SK-N-SH treated with all-trans-retinoic acid at 6 μM for 48 hours (cell line): Measurements from ENCODE around the gene ABHD2.
A peak's percentile ranks its signal among the peaks of the same experiment; 100 is the strongest.

Experiments used
- ATAC-seq: fragments of 200-7000 bp; cut with Tn5 transposase; 3 replicates; pipeline ENCODE4 v1.9.1; 2020; ENCODE audit warnings: mild to moderate bottlenecking, moderate library complexity
- ARNTL ChIP-seq: fragments of 450-650 bp; formaldehyde crosslinking; IDR thresholded peaks from 2 replicates; pipeline ENCODE4 v1.5.0; 2020; ENCODE audit warnings: low read depth, mild to moderate bottlenecking, moderate library complexity, borderline replicate concordance
- BACH2 ChIP-seq: fragments of 250-450 bp; sonication (Bioruptor Pico); IDR thresholded peaks from 2 replicates; pipeline ENCODE4 v1.9.0; 2021; ENCODE audit warnings: mild to moderate bottlenecking, borderline replicate concordance
- CREB5 ChIP-seq: fragments of 250-450 bp; sonication (Bioruptor Pico); IDR thresholded peaks from 2 replicates; pipeline ENCODE4 v1.5.1; 2020; ENCODE audit warnings: low read depth, mild to moderate bottlenecking, moderate library complexity
- CSDC2 ChIP-seq: fragments of 250-450 bp; sonication (Bioruptor Pico); IDR thresholded peaks from 2 replicates; pipeline ENCODE4 v1.5.0; 2020; ENCODE audit warnings: mild to moderate bottlenecking, moderate library complexity
- CSRNP3 ChIP-seq: fragments of 250-450 bp; sonication (Bioruptor Pico); IDR thresholded peaks from 2 replicates; pipeline ENCODE4 v1.5.1; 2021; ENCODE audit warnings: mild to moderate bottlenecking, moderate library complexity
- ESRRG ChIP-seq: fragments of 250-450 bp; sonication (Bioruptor Pico); IDR thresholded peaks from 2 replicates; pipeline ENCODE4 v1.6.1; 2021; ENCODE audit warnings: mild to moderate bottlenecking
- GLIS3 ChIP-seq: fragments of 250-450 bp; sonication (Bioruptor Pico); IDR thresholded peaks from 2 replicates; pipeline ENCODE4 v1.5.0; 2020; ENCODE audit warnings: mild to moderate bottlenecking, moderate library complexity
- ISL1 ChIP-seq: fragments of 250-450 bp; sonication (Bioruptor Pico); IDR thresholded peaks from 2 replicates; pipeline ENCODE4 v2.1.2; 2022; ENCODE audit warnings: mild to moderate bottlenecking, moderate library complexity
- OSR1 ChIP-seq: fragments of 250-450 bp; sonication (Bioruptor Pico); IDR thresholded peaks from 2 replicates; pipeline ENCODE4 v1.8.0; 2022; ENCODE audit warnings: moderate library complexity, mild to moderate bottlenecking, inconsistent platforms
- PATZ1 ChIP-seq: fragments of 250-450 bp; sonication (Bioruptor Pico); IDR thresholded peaks from 2 replicates; pipeline ENCODE4 v1.8.0; 2020; ENCODE audit warnings: mild to moderate bottlenecking, moderate library complexity, borderline replicate concordance
- POU6F1 ChIP-seq: fragments of 250-450 bp; sonication (Bioruptor Pico); IDR thresholded peaks from 2 replicates; pipeline ENCODE4 v1.8.0; 2021; ENCODE audit warnings: low read depth, mild to moderate bottlenecking, moderate library complexity, borderline replicate concordance
- PPARA ChIP-seq: fragments of 250-450 bp; sonication (Bioruptor Pico); IDR thresholded peaks from 2 replicates; pipeline ENCODE4 v1.5.0; 2020; ENCODE audit warnings: mild to moderate bottlenecking, borderline replicate concordance
- RARB ChIP-seq: fragments of 250-450 bp; sonication (Bioruptor Pico); IDR thresholded peaks from 2 replicates; pipeline ENCODE4 v1.8.0; 2021; ENCODE audit warnings: mild to moderate bottlenecking, moderate library complexity
- SNAI2 ChIP-seq: fragments of 250-450 bp; sonication (Bioruptor Pico); IDR thresholded peaks from 2 replicates; pipeline ENCODE4 v1.5.0; 2020; ENCODE audit warnings: mild to moderate bottlenecking, moderate library complexity
- TCF4 ChIP-seq: fragments of 250-450 bp; sonication (Bioruptor Pico); IDR thresholded peaks from 2 replicates; pipeline ENCODE4 v1.8.0; 2021; ENCODE audit warnings: mild to moderate bottlenecking, moderate library complexity, borderline replicate concordance
- TSHZ2 ChIP-seq: fragments of 250-450 bp; sonication (Bioruptor Pico); IDR thresholded peaks from 2 replicates; pipeline ENCODE4 v1.5.0; 2020; ENCODE audit warnings: mild to moderate bottlenecking, moderate library complexity
- ZC3H10 ChIP-seq: fragments of 250-450 bp; sonication (Bioruptor Pico); IDR thresholded peaks from 2 replicates; pipeline ENCODE4 v1.5.1; 2021; ENCODE audit warnings: mild to moderate bottlenecking, moderate library complexity
- ZFP3 ChIP-seq: fragments of 250-450 bp; sonication (Bioruptor Pico); IDR thresholded peaks from 2 replicates; pipeline ENCODE4 v1.5.0; 2020; ENCODE audit warnings: mild to moderate bottlenecking, moderate library complexity
- ZFP30 ChIP-seq: fragments of 450-650 bp; formaldehyde crosslinking; IDR thresholded peaks from 2 replicates; pipeline ENCODE4 v1.5.0; 2022; ENCODE audit warnings: mild to moderate bottlenecking, moderate library complexity
- ZNF565 ChIP-seq: fragments of 450-650 bp; formaldehyde crosslinking; conservative IDR thresholded peaks from 2 replicates; pipeline ENCODE4 v1.5.0; 2020; ENCODE audit warnings: low read depth, mild to moderate bottlenecking, moderate library complexity
- ZNF70 ChIP-seq: fragments of 450-650 bp; formaldehyde crosslinking; IDR thresholded peaks from 2 replicates; pipeline ENCODE4 v1.5.0; 2020; ENCODE audit warnings: mild to moderate bottlenecking, moderate library complexity
- ZNF8 ChIP-seq: fragments of 450-650 bp; formaldehyde crosslinking; IDR thresholded peaks from 2 replicates; pipeline ENCODE4 v1.5.0; 2020; ENCODE audit warnings: mild to moderate bottlenecking, moderate library complexity

ABHD2 gene

GRCh38 chr15:89157061-89157460 lies 68.8 kb downstream of the ABHD2 start (continued):
- TF ChIP-seq ARNTL (CRISPR knock-in tag) (no peak), ISL1 (no peak), GLIS3 (no peak), ESRRG (CRISPR knock-in tag) (no peak), ZC3H10 (CRISPR knock-in tag) (no peak), SNAI2 (CRISPR knock-in tag) (no peak), PPARA (CRISPR knock-in tag) (no peak), ZNF565 (CRISPR knock-in tag) (no peak), ZFP3 (CRISPR knock-in tag) (no peak)
- TF ChIP-seq, all 23 proteins: peak for 0

GRCh38 chr15:89157918-89158564 lies 69.8 kb downstream of the ABHD2 start:
- TF ChIP-seq CREB5 (no peak), PPARA (CRISPR knock-in tag) (no peak), TCF4 (CRISPR knock-in tag) (no peak), ESRRG (CRISPR knock-in tag) (no peak), ISL1 (no peak), RARB (no peak), CSRNP3 (CRISPR knock-in tag) (no peak), BACH2 (CRISPR knock-in tag) (no peak), ZNF70 (CRISPR knock-in tag) (no peak), ZNF8 (no peak), SNAI2 (CRISPR knock-in tag) (no peak), OSR1 (no peak), POU6F1 (CRISPR knock-in tag) (no peak), ZNF565 (CRISPR knock-in tag) (no peak), TSHZ2 (CRISPR knock-in tag) (no peak), ZC3H10 (CRISPR knock-in tag) (no peak), PATZ1 (CRISPR knock-in tag) (no peak), CSDC2 (CRISPR knock-in tag) (no peak), ZFP30 (CRISPR knock-in tag) (no peak), ZFP3 (CRISPR knock-in tag) (no peak)
- ATAC-seq: peak; percentile 43

GRCh38 chr15:89161666-89162065 lies 73.4 kb downstream of the ABHD2 start:
- ATAC-seq: no peak
- TF ChIP-seq SNAI2 (CRISPR knock-in tag) (no peak), PATZ1 (CRISPR knock-in tag) (no peak), TCF4 (CRISPR knock-in tag) (no peak), ARNTL (CRISPR knock-in tag) (no peak), ZNF70 (CRISPR knock-in tag) (no peak), RARB (no peak), CREB5 (no peak), POU6F1 (CRISPR knock-in tag) (no peak), OSR1 (no peak), PPARA (CRISPR knock-in tag) (no peak), BACH2 (CRISPR knock-in tag) (no peak), ISL1 (no peak)
